ENCODE data around the gene SH3PXD2A. TPM values are rescaled to one million over a fixed set of nuclear protein-coding genes. Genes with fewer than 3 reads are reported as not detected.

Gene SH3PXD2A
- total RNA-seq, 1 experiment from 2014 or later: 4.5 TPM

- no peak overlapping the region for H4K5ac ChIP-seq (ENCODE audit: insufficient read length, low read depth, low read length)
- no peaks in the 10 kb centered on the region for H3K9me3 Mint-ChIP-seq
- H3K27ac Mint-ChIP-seq: peak overlapping the region; percentile 57 to 93 (median 85); a peak in 5 of 7 replicates
- no peak overlapping the region for H3T11ph ChIP-seq (ENCODE audit: low read length)
- no peaks in the 10 kb centered on the region for H3K27me3 Mint-ChIP-seq (ENCODE audit: low read depth)
- H3K4me1 Mint-ChIP-seq: peaks cover 32 to 41% of the 10 kb centered on the region in 2 experiments
- no peak overlapping the region for H2BK12ac ChIP-seq (ENCODE audit: insufficient read length, low read depth, low read length)
- H3K36me3 Mint-ChIP-seq (ENCODE audit: insufficient read depth in 1 of 3, low read depth in 3 of 3): peaks cover 0 to 4% (median 4%) of the 10 kb centered on the region in 3 experiments; a peak in 3 of 7 replicates
- no peak overlapping the region for H3K23ac ChIP-seq (ENCODE audit: insufficient read length, low read depth, low read length)
- no peak overlapping the region for H2AK5ac ChIP-seq (ENCODE audit: insufficient read length, low read length)
- no peak for DNase-seq
- H4K20me1 ChIP-seq (ENCODE audit: control insufficient read depth, insufficient read depth, insufficient read length): no peaks in the 10 kb centered on the region
- H3K79me2 ChIP-seq (ENCODE audit: insufficient read depth, low read length): no peaks in the 10 kb centered on the region
- H3K23me2 ChIP-seq (ENCODE audit: insufficient read length, low read depth, low read length, poor library complexity, severe bottlenecking): no peaks in the 10 kb centered on the region
- no peak overlapping the region for H3K14ac ChIP-seq (ENCODE audit: insufficient read depth, low read length)
- H4K91ac ChIP-seq (ENCODE audit: insufficient read length, low read depth, low read length): no peak overlapping the region
- no peak overlapping the region for H4K8ac ChIP-seq (replicated peaks; ENCODE audit: insufficient read length, low read depth, low read length)
- no peak overlapping the region for H3K27ac ChIP-seq (ENCODE audit: insufficient read length, low read depth, low read length)
- no peak overlapping the region for H2BK20ac ChIP-seq (ENCODE audit: low read depth, low read length, poor library complexity, severe bottlenecking)
- no peak overlapping the region for H3K4ac ChIP-seq (ENCODE audit: low read depth, low read length)
- H3K9me3 ChIP-seq (ENCODE audit: control insufficient read depth, low read depth, low read length): no peaks in the 10 kb centered on the region
- H3K27me3 ChIP-seq (ENCODE audit: insufficient read depth, low read length): no peaks in the 10 kb centered on the region
- H3K18ac ChIP-seq (ENCODE audit: insufficient read length, low read depth, low read length): no peak overlapping the region
- peak overlapping the region in 1 of 2 experiments; percentile 66; a peak in 2 of 5 replicates for H3K4me3 Mint-ChIP-seq
- no CpG with 5 or more reads among the region's 3 CpGs for WGBS (ENCODE audit: extremely low coverage, insufficient read length, low lambda C conversion rate)
- H3K4me1 ChIP-seq (ENCODE audit: insufficient read depth, low read length): peaks cover 2% of the 10 kb centered on the region; the same call in 1 of the 2 replicates
- no peaks in the 10 kb centered on the region for H3K79me1 ChIP-seq (ENCODE audit: insufficient read depth, low read depth, low read length, poor library complexity, severe bottlenecking)
- no peak overlapping the region for H3K56ac ChIP-seq (ENCODE audit: insufficient read length, low read depth, low read length)
- no peak overlapping the region for H3K4me2 ChIP-seq (ENCODE audit: insufficient read depth, insufficient read length, low read length)
- H3K9ac ChIP-seq (ENCODE audit: extremely low read depth, insufficient read length, low read length): no peak overlapping the region
- TF ChIP-seq CTCF (conservative IDR thresholded peaks at IDR 0.05): no peak
- H2BK5ac ChIP-seq (ENCODE audit: insufficient read length, low read length): no peak overlapping the region
- H2BK120ac ChIP-seq (ENCODE audit: low read depth, low read length, poor library complexity, severe bottlenecking): no peak overlapping the region
- H2AFZ ChIP-seq (ENCODE audit: low read length): no peak overlapping the region
- H2BK15ac ChIP-seq (ENCODE audit: low read depth, low read length): no peak overlapping the region
Measured at GRCh38 chr10:103803941-103804340, 51.4 kb downstream of the SH3PXD2A start.

Measured in H9 (cell line).